Neural crest cell (in vitro differentiated cells): ENCODE data around the gene FGF1. TPM values are rescaled to one million over a fixed set of nuclear protein-coding genes. Genes with fewer than 3 reads are reported as not detected.

ENCODE experiments used
- DNase-seq: peaks from one replicate; pipeline ENCODE4 v3.0.0; 2021; ENCODE audit warnings: low read depth, mixed read lengths, low spot score
- H3K27ac Mint-ChIP-seq: one replicate; pipeline ENCODE4 v1.8.0; 2021; ENCODE audit warnings: mild to moderate bottlenecking, mixed read lengths; ENCODE audit not compliant: unreplicated experiment
- H3K27me3 Mint-ChIP-seq: 2 replicates; pipeline ENCODE4 v1.8.0; 2021; ENCODE audit warnings: low read depth, mild to moderate bottlenecking, mixed read lengths
- H3K36me3 Mint-ChIP-seq: 2 replicates; pipeline ENCODE4 v1.8.0; 2021; ENCODE audit warnings: low read depth, mild to moderate bottlenecking, mixed read lengths
- H3K4me1 Mint-ChIP-seq: 2 replicates; pipeline ENCODE4 v1.8.0; 2021; ENCODE audit warnings: mixed read lengths
- H3K4me3 Mint-ChIP-seq: one replicate; pipeline ENCODE4 v1.8.0; 2021; ENCODE audit warnings: mild to moderate bottlenecking, mixed read lengths
- H3K9me3 Mint-ChIP-seq: 2 replicates; pipeline ENCODE4 v1.8.0; 2021; ENCODE audit warnings: mixed read lengths
- CTCF ChIP-seq: fragments of 200-600 bp; sonication (generic); conservative IDR thresholded peaks from 2 replicates; pipeline ENCODE4 v1.5.0; 2021; ENCODE audit warnings: antibody characterized with exemption, mild to moderate bottlenecking
- total RNA-seq: library from RNA; stranded (reverse); gene quantifications from 2 replicates; pipeline ENCODE4 v1.2.1, GENCODE V29; 2021

Gene FGF1
- total RNA-seq, 1 donor from 2014 or later = not detected

- DNase-seq = no peak
- no peaks in the 10 kb centered on the region for H3K36me3 Mint-ChIP-seq
- H3K27me3 Mint-ChIP-seq = no peaks in the 10 kb centered on the region
- no peaks in the 10 kb centered on the region for H3K4me1 Mint-ChIP-seq
- H3K4me3 Mint-ChIP-seq = no peak overlapping the region
- H3K27ac Mint-ChIP-seq = no peak overlapping the region
- H3K9me3 Mint-ChIP-seq = no peaks in the 10 kb centered on the region
- no peak for TF ChIP-seq CTCF
Observed at GRCh38 chr5:142674531-142675469, 11.1 kb downstream of the FGF1 start.

- Mint-ChIP-seq H3K4me1 (no peaks in the 10 kb centered on the region), H3K4me3 (no peak overlapping the region), H3K36me3 (no peaks in the 10 kb centered on the region), H3K27me3 (no peaks in the 10 kb centered on the region), H3K9me3 (no peaks in the 10 kb centered on the region), H3K27ac (no peak overlapping the region)
- no peak for TF ChIP-seq CTCF
- DNase-seq = no peak
Observed at GRCh38 chr5:142671801-142672200, 14.1 kb downstream of the FGF1 start.

- no peak for TF ChIP-seq CTCF
- Mint-ChIP-seq H3K4me1 (no peaks in the 10 kb centered on the region), H3K36me3 (no peaks in the 10 kb centered on the region), H3K4me3 (no peak overlapping the region), H3K9me3 (no peaks in the 10 kb centered on the region), H3K27me3 (no peaks in the 10 kb centered on the region), H3K27ac (no peak overlapping the region)
- DNase-seq = no peak
Observed at GRCh38 chr5:142671266-142671665, 14.6 kb downstream of the FGF1 start.

- DNase-seq = no peak
- H3K4me3 Mint-ChIP-seq = no peak overlapping the region
- H3K27ac Mint-ChIP-seq = no peak overlapping the region
- H3K4me1 Mint-ChIP-seq = no peaks in the 10 kb centered on the region
- TF ChIP-seq CTCF = no peak
- H3K27me3 Mint-ChIP-seq = no peaks in the 10 kb centered on the region
- no peaks in the 10 kb centered on the region for H3K9me3 Mint-ChIP-seq
- H3K36me3 Mint-ChIP-seq = no peaks in the 10 kb centered on the region
Observed at GRCh38 chr5:142670804-142671203, 15.1 kb downstream of the FGF1 start.

- no peak for TF ChIP-seq CTCF
- Mint-ChIP-seq H3K9me3 (no peaks in the 10 kb centered on the region), H3K27ac (no peak overlapping the region), H3K4me1 (no peaks in the 10 kb centered on the region), H3K4me3 (no peak overlapping the region), H3K27me3 (no peaks in the 10 kb centered on the region), H3K36me3 (no peaks in the 10 kb centered on the region)
- DNase-seq = no peak
Observed at GRCh38 chr5:142669477-142669876, 16.4 kb downstream of the FGF1 start.
